SK-N-SH (cell line): ENCODE measurements around the gene GRM7. TPM values are rescaled to one million over a fixed set of nuclear protein-coding genes. Genes with fewer than 3 reads are reported as not detected.

Experiments used
- CTCF ChIA-PET: fragments of 300-600, 350-600 bp; formaldehyde crosslinking; extraction: SDS; loops from one replicate; lab custom pipeline; 2021; lab: Yijun Ruan, JAX
- POLR2A ChIA-PET: fragments of 350-600 bp; sonication (Branson Sonifier 250); formaldehyde crosslinking; extraction: SDS; loops from one replicate; lab custom pipeline; 2020; ENCODE audit warnings: antibody characterized with exemption, inconsistent platforms; lab: Yijun Ruan, JAX
- DNase-seq: peaks from one replicate; pipeline ENCODE4 v3.0.0; 2012
- H2AFZ ChIP-seq: fragments of 200-600 bp; sonication (generic); 2 replicates; pipeline ENCODE4 v1.8.1; 2016; ENCODE audit warnings: antibody characterized with exemption, mild to moderate bottlenecking, low read depth
- H3F3A ChIP-seq: fragments of 200-600 bp; sonication (generic); replicated peaks from 2 replicates; pipeline ENCODE3; 2016; ENCODE audit warnings: antibody characterized with exemption, mild to moderate bottlenecking; ENCODE audit not compliant: insufficient read depth
- H3K27ac ChIP-seq, 2 experiments: fragments of 200-500 bp in 1 of 2; fragments of 200-600 bp in 1 of 2; sonication (Bioruptor generic) in 1 of 2; sonication (generic), shearing (Covaris generic) in 1 of 2; 2 replicates each; pipeline versions ENCODE4 v1.5.1 to v1.6.1; 2014 to 2016; ENCODE audit warnings: low read depth in 2 of 2, inconsistent platforms in 1 of 2, low read length in 1 of 2, mild to moderate bottlenecking in 1 of 2, mixed read lengths in 1 of 2
- H3K27me3 ChIP-seq: fragments of 200-600 bp; sonication (generic), shearing (Covaris generic); 2 replicates; pipeline ENCODE4 v1.6.1; 2016; ENCODE audit warnings: mixed run types; ENCODE audit not compliant: insufficient read depth
- H3K36me3 ChIP-seq, 2 experiments: fragments of 200-500 bp in 1 of 2; fragments of 200-600 bp in 1 of 2; sonication (Bioruptor generic) in 1 of 2; sonication (generic) in 1 of 2; replicated peaks in 1 of 2; 2 replicates each; pipeline versions ENCODE3 to v1.5.1; 2014 to 2016; ENCODE audit warnings: low read length in 1 of 2, mild to moderate bottlenecking in 1 of 2; ENCODE audit not compliant: insufficient read depth in 2 of 2, control insufficient read depth in 1 of 2
- H3K4me1 ChIP-seq, 2 experiments: fragments of 200-500 bp in 1 of 2; fragments of 200-600 bp in 1 of 2; sonication (Bioruptor generic) in 1 of 2; sonication (generic), shearing (Covaris generic) in 1 of 2; 2 replicates each; pipeline versions ENCODE4 v1.5.1 to v1.6.1; 2014 to 2016; ENCODE audit warnings: low read depth in 1 of 2, low read length in 1 of 2, mixed run types in 1 of 2; ENCODE audit not compliant: insufficient read depth in 2 of 2, control insufficient read depth in 1 of 2
- H3K4me2 ChIP-seq: fragments of 200-600 bp; sonication (generic), shearing (Covaris generic); 2 replicates; pipeline ENCODE4 v1.6.1; 2017; ENCODE audit warnings: mixed run types
- H3K4me3 ChIP-seq, 2 experiments: fragments of 200-500 bp in 1 of 2; fragments of 200-600 bp in 1 of 2; sonication (Bioruptor generic) in 1 of 2; sonication (generic), shearing (Covaris generic) in 1 of 2; 2 replicates each; pipeline versions ENCODE4 v1.5.1 to v1.8.1; 2014 to 2016; ENCODE audit warnings: low read depth in 2 of 2, inconsistent platforms in 1 of 2, low read length in 1 of 2, mild to moderate bottlenecking in 1 of 2, mixed read lengths in 1 of 2, moderate library complexity in 1 of 2
- H3K79me2 ChIP-seq: fragments of 200-600 bp; sonication (generic); 2 replicates; pipeline ENCODE4 v1.8.1; 2017; ENCODE audit warnings: mild to moderate bottlenecking; ENCODE audit not compliant: insufficient read depth
- H3K9ac ChIP-seq: fragments of 200-600 bp; sonication (generic); 2 replicates; pipeline ENCODE4 v1.6.1; 2017; ENCODE audit warnings: mixed run types
- H3K9me2 ChIP-seq: fragments of 200-600 bp; sonication (generic); 2 replicates; pipeline ENCODE4 v1.6.1; 2017; ENCODE audit warnings: mixed run types
- H3K9me3 ChIP-seq: fragments of 200-600 bp; sonication (generic); 2 replicates; pipeline ENCODE4 v1.6.1; 2017; ENCODE audit warnings: mixed run types, mild to moderate bottlenecking, moderate library complexity
- H4K20me1 ChIP-seq: fragments of 200-600 bp; sonication (generic); 2 replicates; pipeline ENCODE4 v1.6.1; 2017; ENCODE audit warnings: mild to moderate bottlenecking, mixed run types; ENCODE audit not compliant: insufficient read depth
- CHD2 ChIP-seq: fragments of 150-350 bp; IDR thresholded peaks from 2 replicates; pipeline ENCODE4 v1.6.1; 2018; ENCODE audit warnings: low read length; ENCODE audit not compliant: partially characterized antibody
- FOSL2 ChIP-seq: IDR thresholded peaks from 2 replicates; pipeline ENCODE4 v1.4.0; 2012; ENCODE audit warnings: low read depth, mild to moderate bottlenecking, moderate library complexity, borderline replicate concordance
- FOXJ3 ChIP-seq: sonication (generic); formaldehyde crosslinking; IDR thresholded peaks from 2 replicates; pipeline ENCODE4 v1.5.1; 2020; ENCODE audit warnings: mild to moderate bottlenecking, missing genetic modification reagents
- GABPA ChIP-seq: IDR thresholded peaks from 2 replicates; pipeline ENCODE4 v1.4.0; 2012; ENCODE audit warnings: low read depth, mild to moderate bottlenecking
- JUND ChIP-seq: IDR thresholded peaks from 2 replicates; pipeline ENCODE4 v1.4.0; 2012
- MXI1 ChIP-seq: IDR thresholded peaks from 2 replicates; pipeline ENCODE4 v1.6.1; 2012; ENCODE audit warnings: mild to moderate bottlenecking, low read depth, low read length, improper control_type of control experiment
- NFIC ChIP-seq: IDR thresholded peaks from 2 replicates; pipeline ENCODE4 v1.4.0; 2012; ENCODE audit warnings: borderline replicate concordance
- NRF1 ChIP-seq: IDR thresholded peaks from 2 replicates; pipeline ENCODE4 v1.6.1; 2012; ENCODE audit warnings: low read depth, mild to moderate bottlenecking, low read length
- POLR2AphosphoS5 ChIP-seq: IDR thresholded peaks from 2 replicates; pipeline ENCODE4 v1.6.1; 2012; ENCODE audit warnings: low read depth, low read length
- RAD21 ChIP-seq: IDR thresholded peaks from 2 replicates; pipeline ENCODE4 v1.6.1; 2012; ENCODE audit warnings: mild to moderate bottlenecking, low read length
- SIN3A ChIP-seq: IDR thresholded peaks from 2 replicates; pipeline ENCODE4 v1.6.1; 2012; ENCODE audit warnings: low read depth, mild to moderate bottlenecking, low read length, moderate library complexity, borderline replicate concordance
- WGBS: methylation state at CpG from one replicate; pipeline ENCODE4 v1.1.6; 2017; ENCODE audit warnings: low lambda C conversion rate; 5-methylcytosine and 5-hydroxymethylcytosine counted together
- polyA plus RNA-seq, 3 experiments: library from polyadenylated mRNA; depleted of rRNA; stranded (reverse); fragments of >200 nt; gene quantifications; 2 replicates each; pipeline ENCODE4 v1.2.3, GENCODE V29; 2012
- TF ChIP-seq, protein P1 (sequence below): IDR thresholded peaks from 2 replicates; pipeline ENCODE4 v1.4.0; 2012; ENCODE audit warnings: low read depth, borderline replicate concordance
- TF ChIP-seq, protein P2 (sequence below): IDR thresholded peaks from 2 replicates; pipeline ENCODE4; 2012
- TF ChIP-seq, protein P3 (sequence below): IDR thresholded peaks from 2 replicates; pipeline ENCODE4 v1.4.0; 2012; ENCODE audit warnings: low read depth, borderline replicate concordance
- TF ChIP-seq, protein P4 (sequence below): IDR thresholded peaks from 2 replicates; pipeline ENCODE4 v1.6.1; 2012; ENCODE audit warnings: mild to moderate bottlenecking, low read depth, low read length, moderate library complexity
- TF ChIP-seq, protein P5 (sequence below): fragments of 150-350 bp; IDR thresholded peaks from 2 replicates; pipeline ENCODE4 v1.6.1; 2016; ENCODE audit warnings: mild to moderate bottlenecking, low read depth, low read length
- TF ChIP-seq, protein P6 (sequence below): IDR thresholded peaks from 2 replicates; pipeline ENCODE4 v1.4.0; 2012; ENCODE audit warnings: low read depth

GRM7 gene
- polyA plus RNA-seq, 1 of the 3 experiments (the other 2 are of a cell fraction): 0.03 TPM

DNA sequence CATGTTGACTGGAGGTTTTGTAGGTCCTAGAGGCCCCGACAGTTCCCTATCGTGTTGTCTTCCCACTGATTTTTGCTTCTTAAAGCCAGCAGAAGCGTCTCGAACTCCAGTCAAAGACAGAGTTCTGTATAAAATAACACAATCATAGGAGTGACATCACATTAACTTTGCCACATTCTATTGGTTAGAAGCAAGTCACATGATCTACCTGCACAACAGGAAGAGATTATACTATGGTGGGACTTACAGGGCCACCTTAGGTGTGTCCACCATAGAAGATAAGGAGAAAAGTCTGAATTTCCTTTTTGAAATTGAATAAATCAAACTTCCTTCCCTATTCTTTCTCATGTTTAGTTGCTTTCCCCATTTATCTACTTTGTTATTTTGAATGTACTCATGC lies 365.5 kb downstream of the GRM7 start:
- H3K9me3 ChIP-seq: no peaks in the 10 kb centered on the region
- no peak overlapping the region for H3K4me2 ChIP-seq
- POLR2A ChIA-PET: no interaction called here
- H3K27me3 ChIP-seq: no peaks in the 10 kb centered on the region
- 51% methylated on average over 4 of the region's 4 CpGs for WGBS
- H3F3A ChIP-seq: no peaks in the 10 kb centered on the region
- DNase-seq: no peak
- no peak overlapping the region for H2AFZ ChIP-seq
- CTCF ChIA-PET: no interaction called here
- no peaks in the 10 kb centered on the region for H4K20me1 ChIP-seq
- H3K9ac ChIP-seq: no peak overlapping the region
- no peak overlapping the region for H3K27ac ChIP-seq
- TF ChIP-seq, protein P1, sequence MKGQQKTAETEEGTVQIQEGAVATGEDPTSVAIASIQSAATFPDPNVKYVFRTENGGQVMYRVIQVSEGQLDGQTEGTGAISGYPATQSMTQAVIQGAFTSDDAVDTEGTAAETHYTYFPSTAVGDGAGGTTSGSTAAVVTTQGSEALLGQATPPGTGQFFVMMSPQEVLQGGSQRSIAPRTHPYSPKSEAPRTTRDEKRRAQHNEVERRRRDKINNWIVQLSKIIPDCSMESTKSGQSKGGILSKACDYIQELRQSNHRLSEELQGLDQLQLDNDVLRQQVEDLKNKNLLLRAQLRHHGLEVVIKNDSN: no peak
- no peak for TF ChIP-seq FOSL2
- TF ChIP-seq JUND: no peak
- TF ChIP-seq GABPA: no peak
- TF ChIP-seq NFIC: no peak
- TF ChIP-seq CHD2: no peak
- TF ChIP-seq RAD21: no peak
- TF ChIP-seq, protein P2, sequence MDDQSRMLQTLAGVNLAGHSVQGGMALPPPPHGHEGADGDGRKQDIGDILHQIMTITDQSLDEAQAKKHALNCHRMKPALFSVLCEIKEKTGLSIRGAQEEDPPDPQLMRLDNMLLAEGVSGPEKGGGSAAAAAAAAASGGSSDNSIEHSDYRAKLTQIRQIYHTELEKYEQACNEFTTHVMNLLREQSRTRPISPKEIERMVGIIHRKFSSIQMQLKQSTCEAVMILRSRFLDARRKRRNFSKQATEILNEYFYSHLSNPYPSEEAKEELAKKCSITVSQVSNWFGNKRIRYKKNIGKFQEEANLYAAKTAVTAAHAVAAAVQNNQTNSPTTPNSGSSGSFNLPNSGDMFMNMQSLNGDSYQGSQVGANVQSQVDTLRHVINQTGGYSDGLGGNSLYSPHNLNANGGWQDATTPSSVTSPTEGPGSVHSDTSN: no peak
- no peak for TF ChIP-seq MXI1
- TF ChIP-seq, protein P3, sequence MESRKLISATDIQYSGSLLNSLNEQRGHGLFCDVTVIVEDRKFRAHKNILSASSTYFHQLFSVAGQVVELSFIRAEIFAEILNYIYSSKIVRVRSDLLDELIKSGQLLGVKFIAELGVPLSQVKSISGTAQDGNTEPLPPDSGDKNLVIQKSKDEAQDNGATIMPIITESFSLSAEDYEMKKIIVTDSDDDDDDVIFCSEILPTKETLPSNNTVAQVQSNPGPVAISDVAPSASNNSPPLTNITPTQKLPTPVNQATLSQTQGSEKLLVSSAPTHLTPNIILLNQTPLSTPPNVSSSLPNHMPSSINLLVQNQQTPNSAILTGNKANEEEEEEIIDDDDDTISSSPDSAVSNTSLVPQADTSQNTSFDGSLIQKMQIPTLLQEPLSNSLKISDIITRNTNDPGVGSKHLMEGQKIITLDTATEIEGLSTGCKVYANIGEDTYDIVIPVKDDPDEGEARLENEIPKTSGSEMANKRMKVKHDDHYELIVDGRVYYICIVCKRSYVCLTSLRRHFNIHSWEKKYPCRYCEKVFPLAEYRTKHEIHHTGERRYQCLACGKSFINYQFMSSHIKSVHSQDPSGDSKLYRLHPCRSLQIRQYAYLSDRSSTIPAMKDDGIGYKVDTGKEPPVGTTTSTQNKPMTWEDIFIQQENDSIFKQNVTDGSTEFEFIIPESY: no peak
- TF ChIP-seq, protein P4, sequence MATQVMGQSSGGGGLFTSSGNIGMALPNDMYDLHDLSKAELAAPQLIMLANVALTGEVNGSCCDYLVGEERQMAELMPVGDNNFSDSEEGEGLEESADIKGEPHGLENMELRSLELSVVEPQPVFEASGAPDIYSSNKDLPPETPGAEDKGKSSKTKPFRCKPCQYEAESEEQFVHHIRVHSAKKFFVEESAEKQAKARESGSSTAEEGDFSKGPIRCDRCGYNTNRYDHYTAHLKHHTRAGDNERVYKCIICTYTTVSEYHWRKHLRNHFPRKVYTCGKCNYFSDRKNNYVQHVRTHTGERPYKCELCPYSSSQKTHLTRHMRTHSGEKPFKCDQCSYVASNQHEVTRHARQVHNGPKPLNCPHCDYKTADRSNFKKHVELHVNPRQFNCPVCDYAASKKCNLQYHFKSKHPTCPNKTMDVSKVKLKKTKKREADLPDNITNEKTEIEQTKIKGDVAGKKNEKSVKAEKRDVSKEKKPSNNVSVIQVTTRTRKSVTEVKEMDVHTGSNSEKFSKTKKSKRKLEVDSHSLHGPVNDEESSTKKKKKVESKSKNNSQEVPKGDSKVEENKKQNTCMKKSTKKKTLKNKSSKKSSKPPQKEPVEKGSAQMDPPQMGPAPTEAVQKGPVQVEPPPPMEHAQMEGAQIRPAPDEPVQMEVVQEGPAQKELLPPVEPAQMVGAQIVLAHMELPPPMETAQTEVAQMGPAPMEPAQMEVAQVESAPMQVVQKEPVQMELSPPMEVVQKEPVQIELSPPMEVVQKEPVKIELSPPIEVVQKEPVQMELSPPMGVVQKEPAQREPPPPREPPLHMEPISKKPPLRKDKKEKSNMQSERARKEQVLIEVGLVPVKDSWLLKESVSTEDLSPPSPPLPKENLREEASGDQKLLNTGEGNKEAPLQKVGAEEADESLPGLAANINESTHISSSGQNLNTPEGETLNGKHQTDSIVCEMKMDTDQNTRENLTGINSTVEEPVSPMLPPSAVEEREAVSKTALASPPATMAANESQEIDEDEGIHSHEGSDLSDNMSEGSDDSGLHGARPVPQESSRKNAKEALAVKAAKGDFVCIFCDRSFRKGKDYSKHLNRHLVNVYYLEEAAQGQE: no peak
- TF ChIP-seq, protein P5, sequence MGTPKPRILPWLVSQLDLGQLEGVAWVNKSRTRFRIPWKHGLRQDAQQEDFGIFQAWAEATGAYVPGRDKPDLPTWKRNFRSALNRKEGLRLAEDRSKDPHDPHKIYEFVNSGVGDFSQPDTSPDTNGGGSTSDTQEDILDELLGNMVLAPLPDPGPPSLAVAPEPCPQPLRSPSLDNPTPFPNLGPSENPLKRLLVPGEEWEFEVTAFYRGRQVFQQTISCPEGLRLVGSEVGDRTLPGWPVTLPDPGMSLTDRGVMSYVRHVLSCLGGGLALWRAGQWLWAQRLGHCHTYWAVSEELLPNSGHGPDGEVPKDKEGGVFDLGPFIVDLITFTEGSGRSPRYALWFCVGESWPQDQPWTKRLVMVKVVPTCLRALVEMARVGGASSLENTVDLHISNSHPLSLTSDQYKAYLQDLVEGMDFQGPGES: no peak
- TF ChIP-seq POLR2AphosphoS5: no peak
- TF ChIP-seq, protein P6, sequence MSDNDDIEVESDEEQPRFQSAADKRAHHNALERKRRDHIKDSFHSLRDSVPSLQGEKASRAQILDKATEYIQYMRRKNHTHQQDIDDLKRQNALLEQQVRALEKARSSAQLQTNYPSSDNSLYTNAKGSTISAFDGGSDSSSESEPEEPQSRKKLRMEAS: no peak
- no peak for TF ChIP-seq SIN3A
- no peak for TF ChIP-seq FOXJ3 (CRISPR knock-in tag)
- TF ChIP-seq NRF1: no peak
- H3K79me2 ChIP-seq: no peaks in the 10 kb centered on the region
- H3K9me2 ChIP-seq: no peaks in the 10 kb centered on the region
- H3K4me3 ChIP-seq: no peak overlapping the region
- no peaks in the 10 kb centered on the region for H3K4me1 ChIP-seq
- no peaks in the 10 kb centered on the region for H3K36me3 ChIP-seq
